Right atrium auricular region (tissue), 2 donors: Measurements from ENCODE around the gene BACH2. TPM values are rescaled to one million over a fixed set of nuclear protein-coding genes. Genes with fewer than 3 reads are reported as not detected.

ENCODE experiments used
- DNase-seq: peaks from one replicate; pipeline ENCODE4 v3.0.0-alpha.2; 2019; ENCODE audit warnings: low spot score
- H3K27ac ChIP-seq, 2 donors: fragments of 200-600 bp; sonication (generic); 1 replicate in 1 of 2; 2 replicates in 1 of 2; pipeline ENCODE4 v1.5.1; 2016 to 2019
- H3K27me3 ChIP-seq, 2 donors: fragments of 200-600 bp; sonication (generic); one replicate each; pipeline versions ENCODE4 v1.5.1 to v1.6.0; 2017 to 2019
- H3K36me3 ChIP-seq: fragments of 200-600 bp; sonication (generic); one replicate; pipeline ENCODE4 v1.5.1; 2016
- H3K4me1 ChIP-seq, 2 donors: fragments of 200-600 bp; sonication (generic); one replicate each; pipeline versions ENCODE4 v1.5.1 to v1.6.0; 2017 to 2019
- H3K4me3 ChIP-seq, 2 donors: fragments of 200-600 bp; sonication (generic); 1 replicate in 1 of 2; 2 replicates in 1 of 2; pipeline ENCODE4 v1.5.1; 2017 to 2019; ENCODE audit warnings: mild to moderate bottlenecking in 1 of 2, moderate library complexity in 1 of 2
- H3K9me3 ChIP-seq, 2 donors: fragments of 200-600 bp; sonication (generic); one replicate each; pipeline ENCODE4 v1.5.1; 2019
- CTCF ChIP-seq, 2 donors: fragments of 200-600 bp; sonication (generic); IDR thresholded peaks; one replicate each; pipeline ENCODE4 v1.5.1; 2019; ENCODE audit warnings: antibody characterized with exemption in 2 of 2
- total RNA-seq, 2 donors: library from RNA; depleted of rRNA; stranded (reverse); fragments of >200 nt; gene quantifications; one replicate each; pipeline ENCODE4 v1.1.0, GENCODE V29; 2016

The BACH2 gene
- total RNA-seq, 2 donors from 2014 or later, result 0.82 to 2.2 TPM

GRCh38 chr6:90272895-90273294, 23.7 kb downstream of the BACH2 start:
- Histone ChIP-seq H3K27me3 (no peaks in the 10 kb centered on the region), H3K4me1 (no peaks in the 10 kb centered on the region), H3K27ac (no peak overlapping the region), H3K9me3 (peaks cover 0 to 4% of the 10 kb centered on the region in 2 donors), H3K36me3 (no peaks in the 10 kb centered on the region), H3K4me3 (no peak overlapping the region)
- TF ChIP-seq CTCF (IDR thresholded peaks at IDR 0.05), result no peak
- no peak for DNase-seq

GRCh38 chr6:90271831-90272230, 24.8 kb downstream of the BACH2 start:
- Histone ChIP-seq H3K9me3 (peaks cover 0 to 4% of the 10 kb centered on the region in 2 donors), H3K36me3 (no peaks in the 10 kb centered on the region), H3K27ac (no peak overlapping the region), H3K4me1 (no peaks in the 10 kb centered on the region), H3K4me3 (no peak overlapping the region), H3K27me3 (no peaks in the 10 kb centered on the region)
- no peak for DNase-seq
- no peak for TF ChIP-seq CTCF (IDR thresholded peaks at IDR 0.05)

- H3K27ac ChIP-seq, result no peak overlapping the region
- no peaks in the 10 kb centered on the region for H3K27me3 ChIP-seq
- H3K4me1 ChIP-seq, result no peaks in the 10 kb centered on the region
- no peak for TF ChIP-seq CTCF (IDR thresholded peaks at IDR 0.05)
- H3K9me3 ChIP-seq, result peaks cover 0 to 4% of the 10 kb centered on the region in 2 donors
- no peaks in the 10 kb centered on the region for H3K36me3 ChIP-seq
- H3K4me3 ChIP-seq, result no peak overlapping the region
- no peak for DNase-seq
Measured at GRCh38 chr6:90269334-90269733, 27.3 kb downstream of the BACH2 start.

GRCh38 chr6:90268178-90268577, 28.5 kb downstream of the BACH2 start:
- TF ChIP-seq CTCF (IDR thresholded peaks at IDR 0.05), result no peak

GRCh38 chr6:90266905-90267621, 29.6 kb downstream of the BACH2 start:
- Histone ChIP-seq H3K4me1 (no peaks in the 10 kb centered on the region), H3K4me3 (no peak overlapping the region), H3K9me3 (peaks cover 0 to 4% of the 10 kb centered on the region in 2 donors), H3K27ac (no peak overlapping the region), H3K27me3 (no peaks in the 10 kb centered on the region), H3K36me3 (no peaks in the 10 kb centered on the region)
- TF ChIP-seq CTCF (IDR thresholded peaks at IDR 0.05), result no peak
- no peak for DNase-seq

More at GRCh38 chr6:90268178-90268577, 28.5 kb downstream of the BACH2 start:
- Histone ChIP-seq H3K4me3 (no peak overlapping the region), H3K4me1 (no peaks in the 10 kb centered on the region), H3K27me3 (no peaks in the 10 kb centered on the region), H3K9me3 (peaks cover 0 to 4% of the 10 kb centered on the region in 2 donors), H3K27ac (no peak overlapping the region), H3K36me3 (no peaks in the 10 kb centered on the region)
- no peak for DNase-seq

- Histone ChIP-seq H3K27me3 (no peaks in the 10 kb centered on the region), H3K27ac (no peak overlapping the region), H3K36me3 (no peaks in the 10 kb centered on the region), H3K4me1 (no peaks in the 10 kb centered on the region), H3K9me3 (no peaks in the 10 kb centered on the region), H3K4me3 (no peak overlapping the region)
- TF ChIP-seq CTCF (IDR thresholded peaks at IDR 0.05), result no peak
- no peak for DNase-seq
Measured at GRCh38 chr6:90264561-90264960, 32.1 kb downstream of the BACH2 start.
